ENCODE data around the gene DMRT1.

The DMRT1 gene

GRCh38 chr9:926976-927375, 85.5 kb downstream of the DMRT1 start:
- no peak for DNase-seq

DNA sequence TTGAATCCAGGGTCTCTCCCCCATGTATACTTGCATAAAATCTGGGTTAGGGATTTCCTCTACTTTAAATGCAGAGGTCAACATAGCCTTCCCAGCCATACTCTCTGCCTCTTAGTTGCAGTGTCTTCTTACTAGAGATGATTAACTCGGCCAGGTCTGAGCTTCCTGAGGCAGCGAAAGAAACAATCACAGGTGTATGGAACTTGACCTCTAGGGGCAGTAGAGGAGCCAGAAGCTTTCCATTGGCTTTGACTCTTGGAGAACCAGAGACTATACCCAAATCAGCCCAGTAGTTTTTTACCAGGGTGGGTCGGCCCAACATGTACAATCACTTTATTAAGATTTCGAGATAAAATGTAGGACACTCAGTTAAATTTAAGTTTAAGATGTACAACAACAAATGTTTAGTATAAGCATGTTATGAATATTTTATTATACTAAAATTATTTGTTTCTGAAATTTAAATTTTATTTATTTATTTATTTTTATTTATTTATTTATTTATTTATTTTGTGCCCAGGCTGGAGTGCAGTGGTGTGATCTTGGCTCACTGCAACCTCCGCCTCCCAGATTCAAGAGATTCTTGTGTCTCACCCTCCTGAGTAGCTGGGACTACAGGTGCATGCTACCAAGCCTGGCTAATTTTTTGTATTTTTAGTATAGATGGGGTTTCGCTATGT, 87.0 kb downstream of the DMRT1 start:
- no peak for DNase-seq

- no peak for DNase-seq
Measured at GRCh38 chr9:929719-930118, 88.2 kb downstream of the DMRT1 start.

DNA sequence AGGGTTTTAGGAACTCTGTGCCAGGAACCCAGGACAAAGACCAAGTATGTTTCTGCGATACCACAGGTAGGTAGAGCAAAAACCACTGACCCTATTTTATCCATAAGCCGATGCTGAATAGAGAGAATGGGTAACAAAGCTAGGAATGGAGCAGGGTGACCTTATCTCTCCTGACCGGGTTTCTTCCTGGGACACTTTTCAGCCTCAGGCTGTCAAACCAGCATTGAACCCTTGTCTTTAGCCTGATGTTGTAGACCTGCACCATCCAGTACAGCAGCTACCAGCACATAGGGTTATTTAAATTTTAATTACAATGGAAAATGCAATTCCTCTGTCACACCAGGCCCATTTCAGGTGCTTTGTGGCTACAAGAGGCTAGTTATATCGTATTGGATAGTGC, 91.9 kb downstream of the DMRT1 start:
- DNase-seq: no peak

DNA sequence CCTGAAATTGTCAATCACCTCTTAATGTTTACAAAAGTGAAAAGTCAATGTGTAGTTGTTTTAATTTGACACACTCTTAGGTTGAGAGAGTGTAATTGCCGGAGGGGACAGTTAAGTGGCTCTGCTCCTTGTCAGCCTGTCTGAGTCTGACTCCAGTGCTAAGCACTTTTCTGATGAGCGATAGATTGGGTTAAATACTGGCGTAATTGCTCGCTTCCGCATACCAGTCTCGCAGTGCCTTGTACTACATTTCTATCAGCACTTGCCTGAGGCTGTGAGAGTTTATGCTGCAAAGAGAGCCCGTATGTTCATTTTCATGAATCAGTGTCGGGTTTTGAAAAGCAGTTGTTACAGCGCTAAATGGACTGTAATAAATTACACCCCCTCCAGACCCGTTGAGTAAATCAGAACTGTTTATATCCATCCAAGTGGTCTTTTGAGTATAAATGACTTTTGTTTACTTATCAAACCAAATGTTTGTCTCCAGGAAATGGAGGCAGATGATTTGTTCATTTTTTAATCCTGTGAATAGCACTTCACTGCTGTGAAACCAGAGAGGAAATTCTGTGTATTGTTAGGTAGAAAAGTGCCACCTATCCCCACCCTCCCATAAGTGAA, 94.0 kb downstream of the DMRT1 start:
- DNase-seq: no peak

GRCh38 chr9:942805-943580, 101.5 kb downstream of the DMRT1 start:
- no peak for DNase-seq

GRCh38 chr9:947985-948384, 106.5 kb downstream of the DMRT1 start:
- DNase-seq: no peak

DNA sequence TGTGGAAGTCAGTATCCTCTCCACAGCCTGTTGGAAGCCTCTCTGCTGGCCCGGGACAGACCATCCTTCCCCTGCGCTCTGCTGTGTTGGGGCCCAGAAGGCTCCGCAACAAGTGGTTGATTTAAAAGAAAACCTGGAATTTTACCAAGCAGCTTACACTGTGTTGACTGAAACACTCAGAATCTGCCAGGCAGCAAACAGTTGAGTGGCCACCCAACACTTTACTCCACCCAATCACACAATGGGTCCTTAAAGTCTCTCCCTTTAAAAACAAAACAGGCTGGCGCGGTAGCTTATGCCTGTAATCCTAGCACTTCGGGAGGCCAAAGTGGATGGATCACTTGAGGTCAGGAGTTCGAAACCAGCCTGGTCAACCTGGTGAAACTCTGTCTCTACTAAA, 107.0 kb downstream of the DMRT1 start:
- DNase-seq: no peak

DNA sequence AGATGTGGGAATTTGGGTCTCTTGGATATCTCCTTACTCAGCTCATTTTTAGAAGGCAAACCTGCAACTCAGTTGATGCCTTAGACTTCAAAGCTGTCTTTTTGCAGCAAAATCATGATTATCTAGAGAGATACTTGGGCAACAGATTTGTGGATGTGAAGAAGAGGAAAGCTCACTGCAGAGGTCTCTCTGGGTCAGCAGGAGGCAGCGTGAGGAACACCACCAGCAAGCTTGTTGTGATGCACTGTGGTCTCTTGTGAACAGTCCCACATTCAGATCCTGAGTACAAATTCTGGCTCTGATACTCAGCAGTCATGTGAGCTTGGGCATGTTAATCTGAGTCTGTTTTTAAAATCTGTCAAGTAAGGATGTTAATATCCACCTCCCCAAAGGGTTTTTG, 108.6 kb downstream of the DMRT1 start:
- no peak for DNase-seq

DNA sequence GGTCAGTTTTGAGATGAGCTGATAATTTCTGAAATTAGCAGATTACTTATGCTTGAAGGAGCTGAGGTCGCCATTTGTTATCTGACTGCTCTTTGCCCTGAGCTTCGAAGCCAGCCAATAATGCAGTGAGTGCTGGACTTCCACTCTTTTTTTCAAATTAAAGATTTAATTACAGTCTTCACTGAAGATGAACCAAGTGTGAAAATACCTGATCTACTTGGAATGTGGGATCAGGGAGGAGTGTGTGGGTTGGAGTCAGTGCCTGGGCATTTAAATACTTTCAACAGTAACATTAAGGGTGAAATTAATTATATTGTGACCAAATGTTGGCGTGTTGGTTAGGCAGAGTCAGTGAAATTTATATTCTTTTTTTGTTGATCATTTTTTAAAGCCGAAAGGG, 111.0 kb downstream of the DMRT1 start:
- DNase-seq: no peak

DNA sequence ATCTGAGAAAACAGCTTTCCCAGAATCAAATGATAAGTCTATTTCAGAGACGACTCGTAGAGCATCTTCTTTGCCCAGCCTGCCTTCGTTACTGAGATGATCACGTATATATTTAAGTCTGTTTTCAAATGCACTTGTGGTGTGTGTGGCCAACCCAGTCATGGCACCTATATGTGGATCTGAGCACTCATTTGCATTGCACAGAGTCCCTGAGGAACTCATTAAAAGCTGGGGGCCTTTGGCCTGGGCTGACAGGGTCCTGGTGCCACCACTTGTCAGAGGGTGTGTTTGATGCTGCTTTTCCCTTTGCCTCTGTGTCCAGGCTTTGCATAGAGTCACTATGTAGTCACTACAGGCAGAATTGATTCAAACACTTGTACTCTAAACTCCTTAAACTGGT, 117.6 kb downstream of the DMRT1 start:
- no peak for DNase-seq

- DNase-seq: no peak
Measured at GRCh38 chr9:959914-960313, 118.4 kb downstream of the DMRT1 start.

DNA sequence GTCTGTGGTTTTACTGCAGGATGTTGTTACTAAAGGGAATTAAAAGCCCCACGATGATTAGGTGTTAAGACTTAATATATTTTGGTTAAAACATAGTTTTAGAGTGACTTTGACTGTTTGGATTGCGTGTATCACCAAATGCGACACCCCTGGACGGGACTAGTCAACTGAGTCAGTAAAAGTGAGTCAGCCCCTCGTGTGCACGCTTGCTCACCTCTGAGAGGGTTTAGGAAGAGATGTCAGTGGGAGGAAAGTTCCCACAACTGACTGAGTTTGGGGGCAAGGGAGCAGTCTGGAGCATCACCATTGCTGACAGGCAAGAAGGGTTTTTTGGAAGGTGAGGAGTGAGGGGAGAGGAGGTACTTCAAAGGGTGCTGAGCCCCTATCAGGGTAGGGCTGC, 120.5 kb downstream of the DMRT1 start:
- DNase-seq: no peak

DNA sequence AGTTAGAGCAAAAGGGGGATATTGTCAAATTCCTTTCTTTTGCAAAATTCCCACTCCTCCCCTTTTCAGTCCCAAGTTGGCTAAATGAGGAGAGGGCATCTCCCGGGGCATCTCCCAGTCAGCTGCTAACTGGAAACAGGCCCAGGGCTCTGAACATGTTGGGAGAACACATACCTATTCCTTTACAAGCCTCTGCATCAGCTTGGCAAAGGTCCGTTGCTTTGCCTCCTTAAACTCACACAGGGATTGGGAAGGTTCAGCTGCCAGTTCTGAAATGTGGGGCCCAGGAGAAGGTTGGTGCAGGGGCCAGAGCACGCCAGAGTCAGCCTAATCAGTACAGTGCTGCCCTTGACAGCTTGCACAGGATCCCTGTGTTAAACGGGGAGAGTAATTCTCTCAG, 124.0 kb downstream of the DMRT1 start:
- DNase-seq: no peak

- DNase-seq: no peak
Measured at GRCh38 chr9:966870-967269, 125.4 kb downstream of the DMRT1 start.

DNA sequence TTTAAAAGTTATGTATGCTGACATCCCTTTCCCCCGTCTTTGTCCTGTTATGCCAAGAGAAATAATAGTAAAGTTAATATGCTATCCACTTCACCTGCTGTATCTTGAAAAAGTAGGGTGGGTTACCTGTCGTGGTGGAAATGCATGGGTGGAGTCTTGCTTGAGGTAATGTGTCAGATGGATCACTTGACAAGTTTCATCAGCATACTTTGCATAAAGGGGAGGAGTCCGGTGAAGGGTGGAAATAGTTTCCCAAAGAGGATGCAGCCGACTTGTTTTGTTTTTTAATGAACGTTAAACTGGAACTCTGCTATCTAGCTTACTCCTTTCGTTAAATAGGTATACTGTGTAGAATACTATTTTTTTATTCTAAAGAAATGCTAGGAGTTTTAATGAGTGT, 125.9 kb downstream of the DMRT1 start:
- DNase-seq: no peak

DNA sequence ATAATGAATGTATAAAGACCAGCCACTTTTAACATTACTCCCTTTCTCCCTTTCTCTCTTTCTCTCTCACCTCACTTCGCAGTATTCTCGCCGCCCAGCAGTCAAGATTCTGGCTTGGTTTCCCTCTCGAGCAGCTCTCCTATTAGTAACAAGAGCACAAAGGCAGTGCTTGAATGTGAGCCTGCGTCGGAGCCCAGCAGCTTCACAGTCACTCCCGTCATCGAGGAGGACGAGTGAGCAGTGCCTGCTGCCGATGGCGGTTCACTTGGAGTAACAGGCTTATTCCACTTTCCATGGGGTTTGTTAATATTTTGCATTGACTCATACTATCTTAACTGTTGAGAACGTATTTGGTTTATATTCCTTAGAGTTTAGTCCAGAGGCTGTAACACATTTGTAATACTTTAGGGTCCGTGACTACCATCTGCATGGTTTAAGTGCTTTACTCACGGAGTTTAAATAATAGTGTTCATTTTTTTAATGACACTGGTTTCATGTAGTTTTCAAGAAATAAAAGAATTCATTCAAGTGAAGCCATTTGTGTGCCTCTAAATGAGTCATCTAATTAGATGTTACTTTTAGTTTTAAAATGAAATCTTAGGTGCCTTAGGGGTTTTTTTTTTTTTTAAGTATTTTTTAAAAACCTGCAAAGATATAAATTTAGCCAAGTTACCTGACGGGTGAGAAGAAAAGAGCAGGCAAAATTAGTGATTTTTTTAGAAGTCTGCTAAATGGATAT, 126.6 kb downstream of the DMRT1 start:
- no peak for DNase-seq

DNA sequence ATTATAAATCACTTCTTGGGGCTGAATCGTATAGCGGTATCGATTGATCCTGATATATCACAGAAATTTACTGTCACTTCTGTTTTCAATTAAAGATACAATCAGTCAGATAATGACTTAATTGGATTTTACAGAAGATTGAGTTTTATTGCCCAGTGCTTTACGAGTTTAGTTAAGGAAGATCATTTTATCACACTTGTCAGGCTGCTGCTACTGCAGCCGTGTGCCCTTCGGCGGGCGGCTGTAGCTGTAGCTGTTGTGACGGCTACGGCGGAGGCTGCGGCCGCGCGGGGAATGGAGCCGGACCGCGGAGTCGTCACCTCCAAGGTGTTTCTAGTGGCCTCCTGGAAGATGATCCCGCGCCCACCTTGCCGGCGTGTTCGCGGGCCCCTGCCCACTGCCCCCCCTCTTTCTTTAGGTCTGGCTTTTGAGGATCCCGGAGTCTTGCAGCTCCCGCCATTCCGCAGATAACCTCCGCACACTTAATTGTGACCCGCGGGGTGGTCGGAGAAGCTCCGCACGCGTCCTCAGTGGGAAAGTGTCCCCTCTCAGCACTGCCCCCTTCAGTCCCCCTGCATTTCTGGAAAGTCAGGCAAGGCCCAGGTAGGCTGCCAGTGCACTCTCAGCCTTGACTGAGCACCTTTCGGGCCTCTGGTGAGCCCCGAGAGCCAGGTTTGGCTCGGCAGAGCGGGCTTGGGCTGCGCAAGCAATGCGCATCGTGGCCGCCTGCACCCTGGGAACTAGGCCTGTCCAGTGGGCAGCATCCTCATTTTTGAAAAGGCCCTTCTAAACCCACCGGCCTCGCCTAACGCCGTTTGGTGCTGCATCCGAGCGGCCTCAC, 128.0 kb downstream of the DMRT1 start:
- no peak for DNase-seq

GRCh38 chr9:970151-970996, 128.9 kb downstream of the DMRT1 start:
- no peak for DNase-seq

GRCh38 chr9:971901-972500, 130.5 kb downstream of the DMRT1 start:
- DNase-seq: no peak

Data from DMS79 treated with DMSO at 0.1 percent for 48 hours (cell line).